ENCODE data around the gene ZNF804A.

The ZNF804A gene

DNA sequence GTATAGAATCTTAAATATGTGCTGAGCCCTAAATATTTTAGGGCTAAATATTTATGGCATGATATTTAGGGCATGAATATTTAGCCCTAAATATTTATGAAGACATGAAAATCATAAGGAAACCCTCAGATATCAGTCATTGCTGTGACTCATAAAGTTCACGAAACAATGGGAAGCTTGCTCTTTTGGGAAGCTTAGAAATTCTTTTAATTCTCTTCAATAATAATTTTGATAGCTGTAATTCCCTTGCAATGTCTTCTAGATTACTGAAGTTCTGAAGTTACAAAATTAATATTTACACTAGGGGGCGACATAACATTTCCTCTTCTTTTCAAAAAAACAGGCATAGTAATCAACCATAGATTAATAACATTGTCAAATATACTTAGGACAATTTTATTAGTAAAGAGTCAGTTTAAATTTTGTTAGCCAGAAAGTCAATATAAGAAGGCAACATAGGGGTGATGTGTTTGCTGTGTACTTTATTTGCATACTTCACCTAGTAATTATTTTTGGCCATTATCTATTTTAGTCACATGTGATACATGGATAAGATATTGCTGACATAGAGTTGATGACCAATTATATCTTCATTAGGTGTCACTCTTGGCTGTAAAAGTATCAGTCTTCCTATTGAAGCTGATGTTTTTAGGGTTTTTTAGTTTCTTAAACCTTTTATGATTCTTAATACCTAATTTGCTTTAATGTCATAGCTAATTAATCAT lies 13.2 kb downstream of the ZNF804A start:
- peak; percentile 42 for DNase-seq

DNA sequence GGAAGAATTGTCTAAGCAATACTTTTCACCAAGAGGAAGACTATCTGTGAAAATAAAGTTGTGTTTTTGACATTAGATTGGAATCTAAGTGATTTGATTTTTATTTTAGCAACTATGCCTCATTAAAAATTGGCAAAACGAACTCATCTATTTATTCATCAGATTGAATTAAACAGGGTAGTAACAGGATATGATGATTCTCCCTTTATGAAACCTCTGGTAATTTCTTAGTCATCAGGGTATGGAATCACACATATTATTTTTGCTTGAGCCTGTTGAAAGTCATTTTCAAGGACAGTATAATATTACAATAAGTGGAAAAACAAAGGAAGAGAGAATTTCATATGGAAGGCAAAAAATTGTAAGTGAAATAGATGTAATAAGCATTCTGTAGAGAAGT lies 22.0 kb downstream of the ZNF804A start:
- no peak for DNase-seq

DNA sequence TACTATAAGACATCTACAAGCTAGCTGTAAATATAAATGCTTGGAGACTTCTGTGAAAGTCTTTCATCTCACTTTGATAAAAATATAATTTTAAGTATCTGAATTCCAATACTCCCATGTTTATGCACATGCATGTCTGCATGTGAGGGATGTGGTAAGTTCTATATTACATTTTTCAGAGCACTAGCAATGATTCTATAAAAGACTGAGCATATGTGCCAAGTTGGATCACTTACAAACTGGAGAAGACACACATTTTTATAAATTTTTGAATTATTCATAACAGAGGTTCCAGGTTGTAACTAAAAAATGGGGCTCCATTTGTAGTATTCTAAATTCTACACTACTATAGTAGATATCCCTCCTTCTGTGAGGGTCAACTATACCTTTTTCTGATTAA lies 26.0 kb downstream of the ZNF804A start:
- DNase-seq, result no peak

- no peak for DNase-seq
Observed at GRCh38 chr2:184628051-184628450, 29.7 kb downstream of the ZNF804A start.

DNA sequence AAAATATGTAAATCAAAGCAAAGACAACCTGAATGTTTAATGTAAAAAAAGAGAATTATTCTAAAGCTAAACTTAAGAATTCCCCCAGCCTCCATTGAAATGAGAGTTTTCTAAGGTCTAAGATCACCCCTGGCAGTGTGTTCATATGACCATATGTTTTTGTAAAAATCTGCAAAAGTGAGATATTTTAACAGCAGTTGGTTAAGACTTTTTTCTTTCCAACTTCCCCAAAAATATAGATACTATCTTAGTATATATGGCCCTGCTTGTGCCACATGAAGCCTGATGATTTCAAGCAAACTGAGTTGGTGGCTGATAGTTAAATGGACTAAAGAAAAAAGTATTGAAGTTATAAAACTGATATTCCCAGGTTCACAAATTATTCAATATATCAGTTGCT lies 35.4 kb downstream of the ZNF804A start:
- DNase-seq, result no peak

- DNase-seq, result no peak
Observed at GRCh38 chr2:184637781-184638180, 39.5 kb downstream of the ZNF804A start.

DNA sequence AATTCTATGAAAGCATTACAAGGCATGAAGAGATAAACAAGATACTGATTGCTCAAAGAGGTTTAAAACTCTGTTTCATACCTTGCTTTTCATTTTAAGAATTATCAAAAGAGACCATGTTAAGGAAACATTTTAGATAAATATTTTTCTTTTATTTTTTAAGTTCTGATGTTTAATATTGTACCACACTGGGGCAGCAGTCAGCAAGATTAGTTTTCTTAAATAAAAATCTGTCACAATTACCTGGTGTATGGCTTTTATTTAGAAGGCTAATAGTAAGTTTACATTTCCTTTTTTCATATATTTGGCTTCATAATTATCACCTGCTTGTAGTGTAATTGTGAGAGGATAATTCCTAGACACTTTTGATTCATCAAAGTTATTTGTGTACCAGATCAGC lies 46.4 kb downstream of the ZNF804A start:
- no peak for DNase-seq

- DNase-seq, result no peak
Observed at GRCh38 chr2:184646177-184646576, 47.8 kb downstream of the ZNF804A start.

GRCh38 chr2:184646593-184646992 lies 48.3 kb downstream of the ZNF804A start:
- DNase-seq, result no peak

- DNase-seq, result no peak
Observed at GRCh38 chr2:184654945-184655344, 56.6 kb downstream of the ZNF804A start.

DNA sequence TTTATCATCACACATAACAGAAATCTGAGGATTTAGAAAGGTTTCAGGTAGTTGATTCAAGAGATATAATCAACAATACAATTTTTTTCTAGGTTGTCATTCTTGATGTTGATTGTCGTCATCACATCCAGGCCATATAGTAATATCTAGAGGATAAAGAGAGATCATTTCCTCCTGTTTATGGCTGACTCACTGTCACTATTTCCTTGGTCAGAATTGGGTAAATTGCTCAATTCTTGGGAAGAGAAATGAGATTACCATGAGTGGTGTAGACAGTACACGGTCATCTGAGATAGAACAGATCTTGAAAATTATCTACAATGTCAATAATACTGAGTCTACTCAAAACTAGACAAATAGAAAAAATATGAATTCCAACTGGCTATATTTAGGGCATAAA lies 78.8 kb downstream of the ZNF804A start:
- no peak for DNase-seq

GRCh38 chr2:184679219-184680018 lies 81.1 kb downstream of the ZNF804A start:
- DNase-seq, result no peak

- DNase-seq, result no peak
Observed at GRCh38 chr2:184680825-184681224, 82.5 kb downstream of the ZNF804A start.

DNA sequence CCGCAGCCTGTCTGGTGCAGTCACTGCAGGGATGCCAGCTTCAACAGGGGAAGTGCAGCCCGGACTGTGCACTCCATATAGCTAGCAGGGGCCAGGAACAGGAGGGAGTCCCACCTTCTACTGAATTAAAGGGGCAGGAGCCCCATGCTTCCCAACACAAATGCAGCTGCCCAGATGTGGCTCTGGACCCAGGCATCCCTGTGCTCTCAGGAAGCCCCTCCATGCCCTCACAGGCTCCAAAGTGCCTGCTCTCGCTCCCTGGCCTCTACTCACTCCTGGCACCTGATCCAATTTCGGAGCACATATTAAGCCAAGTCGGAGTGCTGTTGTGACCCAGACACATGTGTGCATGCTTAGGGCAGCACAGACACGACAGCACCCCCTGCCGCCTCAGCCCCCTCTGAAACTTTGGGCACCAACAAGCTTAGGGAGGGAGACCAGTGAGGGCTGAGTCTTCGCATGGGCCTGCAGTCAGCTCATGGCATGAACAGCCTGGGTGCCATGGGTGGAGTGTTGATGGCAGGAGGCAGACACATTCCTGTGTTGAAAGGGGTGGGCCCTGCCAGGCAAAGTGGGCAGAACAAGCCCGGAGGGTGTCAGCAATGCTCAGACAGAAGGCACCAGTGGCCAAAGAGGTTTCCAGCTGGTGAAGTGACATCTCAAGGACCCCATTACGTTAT lies 83.5 kb downstream of the ZNF804A start:
- DNase-seq, result no peak

- no peak for DNase-seq
Observed at GRCh38 chr2:184683911-184684310, 85.6 kb downstream of the ZNF804A start.

GRCh38 chr2:184685999-184686841 lies 87.9 kb downstream of the ZNF804A start:
- no peak for DNase-seq

DNA sequence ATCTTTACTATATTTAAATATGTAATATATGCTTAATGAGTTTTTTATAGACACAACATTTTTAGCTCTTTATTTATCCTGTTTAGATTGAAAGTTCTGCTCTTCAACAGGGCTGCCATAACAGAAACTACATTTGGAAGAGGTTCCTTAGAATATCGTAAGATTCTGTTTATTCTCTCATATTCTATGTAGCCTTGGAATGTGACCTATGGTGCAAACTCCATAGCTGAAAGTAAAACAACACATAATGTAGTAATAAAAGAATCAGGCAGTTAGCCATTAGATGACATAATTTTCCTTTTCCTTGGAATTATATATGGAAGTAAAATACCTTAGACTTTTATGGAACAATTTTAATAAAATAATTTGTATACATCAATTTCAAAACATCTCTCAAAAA lies 91.3 kb downstream of the ZNF804A start:
- DNase-seq, result no peak

GRCh38 chr2:184692141-184692734 lies 93.9 kb downstream of the ZNF804A start:
- peak; percentile 98 for DNase-seq

DNA sequence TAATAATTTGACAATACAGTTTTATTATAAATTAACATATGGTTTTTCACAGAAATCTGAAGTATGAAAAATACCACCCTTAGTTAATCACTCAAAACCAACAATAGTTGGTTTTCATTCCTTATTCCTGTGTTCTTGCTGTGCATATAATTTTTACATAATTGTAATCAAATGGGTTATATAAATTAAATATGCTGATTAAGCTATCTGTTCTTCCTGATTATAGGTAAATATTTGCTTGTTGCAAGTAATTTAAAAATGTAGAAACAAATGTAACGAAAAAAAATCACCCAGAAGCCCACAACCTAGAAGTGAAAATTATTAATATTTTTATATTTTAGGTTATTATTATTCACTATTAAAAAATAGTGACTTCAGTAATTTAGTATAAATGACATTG lies 98.3 kb downstream of the ZNF804A start:
- DNase-seq, result no peak

DNA sequence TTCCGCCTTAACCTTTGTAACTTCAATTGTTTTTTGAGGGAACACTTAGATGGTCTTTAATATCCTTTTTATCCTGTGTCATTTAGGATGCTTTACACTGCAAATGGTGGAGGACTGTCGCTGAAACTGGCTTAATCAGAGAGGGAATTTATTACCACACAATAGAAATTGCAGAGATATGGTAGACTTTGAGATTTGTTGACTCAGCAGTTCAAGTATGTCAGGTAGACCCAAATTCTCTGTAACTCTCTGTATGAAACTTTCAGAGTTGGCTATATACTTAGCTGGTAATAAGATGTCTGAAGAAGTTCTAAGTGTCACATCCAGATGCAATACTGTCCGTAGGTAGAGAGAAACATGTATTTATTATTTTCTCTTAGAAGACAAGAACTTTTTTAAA lies 100.1 kb downstream of the ZNF804A start:
- DNase-seq, result no peak

DNA sequence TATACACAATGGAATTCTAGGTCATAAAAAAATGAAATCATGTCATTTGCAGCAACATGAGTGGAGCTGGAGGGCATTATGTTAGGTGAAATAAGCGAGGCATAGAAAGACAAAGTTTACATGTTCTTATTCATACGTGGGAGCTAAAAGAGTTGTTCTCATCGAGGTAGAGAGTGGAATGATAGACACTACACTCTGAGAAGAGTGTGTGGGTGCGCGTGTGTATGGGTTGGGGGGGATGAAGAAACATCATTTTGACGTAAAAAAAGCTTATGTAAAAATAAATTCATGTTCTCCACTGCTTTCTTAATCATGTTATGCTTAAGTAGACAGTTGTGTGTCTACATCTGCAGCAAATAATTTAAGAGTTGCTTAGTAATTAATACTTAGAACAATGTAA lies 123.6 kb downstream of the ZNF804A start:
- DNase-seq, result no peak

DNA sequence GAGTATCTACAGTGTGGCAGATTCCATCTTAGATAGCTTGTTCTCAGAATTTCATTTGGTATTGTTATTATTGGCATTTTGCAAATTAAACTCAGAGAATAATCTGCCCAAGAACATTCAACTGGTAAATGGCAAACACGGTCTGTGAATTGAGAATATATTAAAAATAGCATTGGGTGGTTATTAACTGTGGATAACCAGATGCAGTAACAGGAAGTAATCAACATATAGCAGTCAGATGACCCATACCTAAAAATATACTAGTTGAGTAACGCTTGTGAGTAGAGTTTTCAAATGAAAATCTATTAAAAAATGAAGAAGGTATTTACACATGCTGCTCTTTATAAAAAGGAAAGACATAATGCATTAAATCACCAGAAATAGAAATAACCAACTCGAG lies 129.5 kb downstream of the ZNF804A start:
- DNase-seq, result no peak

GRCh38 chr2:184728411-184728810 lies 130.1 kb downstream of the ZNF804A start:
- no peak for DNase-seq

Measured in NCI-H1694 treated with DMSO at 0.1 percent for 48 hours (cell line).